22Rv1 (cell line): ENCODE results near the gene ZNF319.

Experiments
- H3K27ac ChIP-seq: fragments of 450-650 bp; 2 replicates; pipeline ENCODE4 v1.5.1; 2017
- ZFX ChIP-seq: fragments of 450-650 bp; IDR thresholded peaks from 2 replicates; pipeline ENCODE4 v1.6.1; 2017; ENCODE audit warnings: antibody characterized with exemption, borderline replicate concordance
- TF ChIP-seq, protein P1 (sequence below): fragments of 450-650 bp; IDR thresholded peaks from 2 replicates; pipeline ENCODE4 v1.5.1; 2017; ENCODE audit warnings: mild to moderate bottlenecking

ZNF319 gene

GRCh38 chr16:57976331-57976796 is 24.1 kb downstream of the ZNF319 start:
- TF ChIP-seq, protein P1, sequence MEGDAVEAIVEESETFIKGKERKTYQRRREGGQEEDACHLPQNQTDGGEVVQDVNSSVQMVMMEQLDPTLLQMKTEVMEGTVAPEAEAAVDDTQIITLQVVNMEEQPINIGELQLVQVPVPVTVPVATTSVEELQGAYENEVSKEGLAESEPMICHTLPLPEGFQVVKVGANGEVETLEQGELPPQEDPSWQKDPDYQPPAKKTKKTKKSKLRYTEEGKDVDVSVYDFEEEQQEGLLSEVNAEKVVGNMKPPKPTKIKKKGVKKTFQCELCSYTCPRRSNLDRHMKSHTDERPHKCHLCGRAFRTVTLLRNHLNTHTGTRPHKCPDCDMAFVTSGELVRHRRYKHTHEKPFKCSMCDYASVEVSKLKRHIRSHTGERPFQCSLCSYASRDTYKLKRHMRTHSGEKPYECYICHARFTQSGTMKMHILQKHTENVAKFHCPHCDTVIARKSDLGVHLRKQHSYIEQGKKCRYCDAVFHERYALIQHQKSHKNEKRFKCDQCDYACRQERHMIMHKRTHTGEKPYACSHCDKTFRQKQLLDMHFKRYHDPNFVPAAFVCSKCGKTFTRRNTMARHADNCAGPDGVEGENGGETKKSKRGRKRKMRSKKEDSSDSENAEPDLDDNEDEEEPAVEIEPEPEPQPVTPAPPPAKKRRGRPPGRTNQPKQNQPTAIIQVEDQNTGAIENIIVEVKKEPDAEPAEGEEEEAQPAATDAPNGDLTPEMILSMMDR, result no peak
- TF ChIP-seq ZFX, result no peak
- H3K27ac ChIP-seq, result no peak overlapping the region

DNA sequence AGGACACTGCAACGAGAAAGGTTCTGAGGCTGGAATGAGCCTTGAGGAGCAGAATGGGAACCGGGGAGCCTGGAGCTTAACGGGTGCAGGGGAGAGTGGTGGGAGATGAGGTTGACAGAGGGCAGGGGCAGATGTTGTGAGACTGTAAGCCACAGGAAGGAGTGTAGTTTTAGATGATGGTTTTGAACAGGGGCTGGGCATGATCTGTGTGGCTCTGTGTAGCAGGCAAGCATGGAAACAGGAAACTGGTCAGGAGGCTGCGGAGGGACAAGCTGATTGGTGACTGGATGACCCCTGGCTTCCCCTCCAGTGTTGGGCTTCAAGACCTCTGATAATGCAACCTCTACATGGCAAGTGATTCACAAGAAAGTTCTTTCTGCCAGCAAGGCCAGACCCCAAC is 28.2 kb downstream of the ZNF319 start:
- no peak for TF ChIP-seq ZFX
- TF ChIP-seq, protein P1, result no peak
- no peak overlapping the region for H3K27ac ChIP-seq

- H3K27ac ChIP-seq, result no peak overlapping the region
Measured at GRCh38 chr16:57971848-57972247, 28.6 kb downstream of the ZNF319 start.

GRCh38 chr16:57970970-57971369 is 29.5 kb downstream of the ZNF319 start, which contains the start of gene CNGB1:
TSS of gene CNGB1 (minus strand) at chr16:57971128. CDS start at chr16:57967286, 3,842 bp downstream.
- no peak for TF ChIP-seq ZFX
- TF ChIP-seq, protein P1, result no peak
- H3K27ac ChIP-seq, result no peak within 1 kb of the TSS

More at GRCh38 chr16:57971848-57972247, 28.6 kb downstream of the ZNF319 start:
- TF ChIP-seq, protein P1, result no peak
- TF ChIP-seq ZFX, result no peak

DNA sequence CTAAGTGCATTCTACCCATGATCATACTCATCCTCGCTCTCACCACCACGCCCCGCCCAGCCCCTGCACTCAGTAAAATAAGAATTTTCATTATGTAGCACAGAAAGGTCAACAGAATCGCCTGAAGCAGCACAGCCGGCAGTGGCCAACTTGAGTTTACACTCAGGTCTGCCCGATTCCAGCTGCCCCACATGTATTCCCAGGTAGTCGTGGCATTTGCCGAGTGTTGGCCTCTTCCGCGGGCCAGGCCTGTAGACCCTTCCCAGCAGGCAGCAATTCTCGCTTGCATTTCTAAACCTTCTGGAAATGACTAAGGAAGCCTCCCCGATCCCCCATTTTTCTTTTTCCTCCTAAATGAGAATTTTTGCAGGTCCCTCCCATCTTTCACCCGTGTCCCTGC is 30.2 kb downstream of the ZNF319 start:
- no peak overlapping the region for H3K27ac ChIP-seq
- no peak for TF ChIP-seq ZFX
- TF ChIP-seq, protein P1, result no peak

GRCh38 chr16:57969451-57970123 is 30.9 kb downstream of the ZNF319 start:
- TF ChIP-seq, protein P1, result no peak
- no peak for TF ChIP-seq ZFX
- no peak overlapping the region for H3K27ac ChIP-seq

- no peak for TF ChIP-seq ZFX
- TF ChIP-seq, protein P1, result no peak
- no peak overlapping the region for H3K27ac ChIP-seq
Measured at GRCh38 chr16:57967916-57968315, 32.6 kb downstream of the ZNF319 start.
